Neural crest cell (in vitro differentiated cells): ENCODE data around the gene LAG3. TPM values are rescaled to one million over a fixed set of nuclear protein-coding genes. Genes with fewer than 3 reads are reported as not detected.
A peak's percentile ranks its signal among the peaks of the same experiment; 100 is the strongest.

Experiments used
- DNase-seq: peaks from one replicate; pipeline ENCODE4 v3.0.0; 2021; ENCODE audit warnings: low read depth, mixed read lengths, low spot score
- H3K27ac Mint-ChIP-seq: one replicate; pipeline ENCODE4 v1.8.0; 2021; ENCODE audit warnings: mild to moderate bottlenecking, mixed read lengths; ENCODE audit not compliant: unreplicated experiment
- H3K27me3 Mint-ChIP-seq: 2 replicates; pipeline ENCODE4 v1.8.0; 2021; ENCODE audit warnings: low read depth, mild to moderate bottlenecking, mixed read lengths
- H3K36me3 Mint-ChIP-seq: 2 replicates; pipeline ENCODE4 v1.8.0; 2021; ENCODE audit warnings: low read depth, mild to moderate bottlenecking, mixed read lengths
- H3K4me1 Mint-ChIP-seq: 2 replicates; pipeline ENCODE4 v1.8.0; 2021; ENCODE audit warnings: mixed read lengths
- H3K4me3 Mint-ChIP-seq: one replicate; pipeline ENCODE4 v1.8.0; 2021; ENCODE audit warnings: mild to moderate bottlenecking, mixed read lengths
- H3K9me3 Mint-ChIP-seq: 2 replicates; pipeline ENCODE4 v1.8.0; 2021; ENCODE audit warnings: mixed read lengths
- total RNA-seq: library from RNA; stranded (reverse); gene quantifications from 2 replicates; pipeline ENCODE4 v1.2.1, GENCODE V29; 2021
- TF ChIP-seq, protein P1 (sequence below): fragments of 200-600 bp; sonication (generic); conservative IDR thresholded peaks from 2 replicates; pipeline ENCODE4 v1.5.0; 2021; ENCODE audit warnings: antibody characterized with exemption, mild to moderate bottlenecking

Gene LAG3
- total RNA-seq, 1 donor from 2014 or later, result 4.9 TPM

GRCh38 chr12:6775185-6776174, 3.2 kb downstream of the LAG3 start:
- Mint-ChIP-seq H3K9me3 (no peaks in the 10 kb centered on the region), H3K36me3 (peaks cover 17% of the 10 kb centered on the region), H3K4me1 (peaks cover 42% of the 10 kb centered on the region), H3K4me3 (peak overlapping the region; percentile 77), H3K27me3 (peaks cover 23% of the 10 kb centered on the region), H3K27ac (no peak overlapping the region)
- TF ChIP-seq, protein P1, sequence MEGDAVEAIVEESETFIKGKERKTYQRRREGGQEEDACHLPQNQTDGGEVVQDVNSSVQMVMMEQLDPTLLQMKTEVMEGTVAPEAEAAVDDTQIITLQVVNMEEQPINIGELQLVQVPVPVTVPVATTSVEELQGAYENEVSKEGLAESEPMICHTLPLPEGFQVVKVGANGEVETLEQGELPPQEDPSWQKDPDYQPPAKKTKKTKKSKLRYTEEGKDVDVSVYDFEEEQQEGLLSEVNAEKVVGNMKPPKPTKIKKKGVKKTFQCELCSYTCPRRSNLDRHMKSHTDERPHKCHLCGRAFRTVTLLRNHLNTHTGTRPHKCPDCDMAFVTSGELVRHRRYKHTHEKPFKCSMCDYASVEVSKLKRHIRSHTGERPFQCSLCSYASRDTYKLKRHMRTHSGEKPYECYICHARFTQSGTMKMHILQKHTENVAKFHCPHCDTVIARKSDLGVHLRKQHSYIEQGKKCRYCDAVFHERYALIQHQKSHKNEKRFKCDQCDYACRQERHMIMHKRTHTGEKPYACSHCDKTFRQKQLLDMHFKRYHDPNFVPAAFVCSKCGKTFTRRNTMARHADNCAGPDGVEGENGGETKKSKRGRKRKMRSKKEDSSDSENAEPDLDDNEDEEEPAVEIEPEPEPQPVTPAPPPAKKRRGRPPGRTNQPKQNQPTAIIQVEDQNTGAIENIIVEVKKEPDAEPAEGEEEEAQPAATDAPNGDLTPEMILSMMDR, result no peak
- no peak for DNase-seq

DNA sequence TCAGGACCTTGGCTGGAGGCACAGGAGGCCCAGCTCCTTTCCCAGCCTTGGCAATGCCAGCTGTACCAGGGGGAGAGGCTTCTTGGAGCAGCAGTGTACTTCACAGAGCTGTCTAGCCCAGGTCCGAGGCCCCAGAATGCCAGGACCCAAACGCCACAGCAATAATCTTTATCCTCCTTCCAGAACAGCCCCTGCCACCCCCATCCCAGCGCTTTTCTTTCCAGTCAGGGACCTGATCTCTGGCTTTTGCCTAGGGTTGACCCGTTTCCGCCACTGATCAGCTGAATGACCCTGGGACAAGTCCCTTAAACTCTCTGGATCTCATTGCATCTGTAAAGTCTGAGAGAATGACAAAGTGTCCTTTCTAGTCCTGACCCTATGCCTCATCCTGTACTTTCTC, 5.1 kb downstream of the LAG3 start:
- H3K27me3 Mint-ChIP-seq, result peaks cover 21% of the 10 kb centered on the region
- peaks cover 11% of the 10 kb centered on the region for H3K36me3 Mint-ChIP-seq
- no peak overlapping the region for H3K4me3 Mint-ChIP-seq
- H3K9me3 Mint-ChIP-seq, result no peaks in the 10 kb centered on the region
- H3K27ac Mint-ChIP-seq, result no peak overlapping the region
- TF ChIP-seq, protein P1, result no peak
- no peak for DNase-seq
- H3K4me1 Mint-ChIP-seq, result peaks cover 25% of the 10 kb centered on the region

DNA sequence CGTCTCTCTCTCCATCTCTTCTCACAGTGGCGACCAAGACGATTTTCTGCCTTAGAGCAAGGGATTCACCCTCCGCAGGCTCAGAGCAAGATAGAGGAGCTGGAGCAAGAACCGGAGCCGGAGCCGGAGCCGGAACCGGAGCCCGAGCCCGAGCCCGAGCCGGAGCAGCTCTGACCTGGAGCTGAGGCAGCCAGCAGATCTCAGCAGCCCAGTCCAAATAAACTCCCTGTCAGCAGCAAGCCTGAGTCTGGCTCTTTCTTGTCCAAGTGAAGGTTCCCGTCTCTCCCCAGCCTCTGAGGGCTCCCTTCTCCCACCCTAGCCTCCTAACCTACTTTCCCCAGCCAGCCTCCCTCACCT, 5.9 kb downstream of the LAG3 start:
- H3K9me3 Mint-ChIP-seq, result no peaks in the 10 kb centered on the region
- H3K4me3 Mint-ChIP-seq, result peak overlapping the region; percentile 84
- TF ChIP-seq, protein P1, result no peak
- H3K27me3 Mint-ChIP-seq, result peaks cover 20% of the 10 kb centered on the region
- H3K36me3 Mint-ChIP-seq, result peaks cover 11% of the 10 kb centered on the region
- peaks cover 25% of the 10 kb centered on the region for H3K4me1 Mint-ChIP-seq
- H3K27ac Mint-ChIP-seq, result peak overlapping the region; percentile 82
- DNase-seq, result no peak

DNA sequence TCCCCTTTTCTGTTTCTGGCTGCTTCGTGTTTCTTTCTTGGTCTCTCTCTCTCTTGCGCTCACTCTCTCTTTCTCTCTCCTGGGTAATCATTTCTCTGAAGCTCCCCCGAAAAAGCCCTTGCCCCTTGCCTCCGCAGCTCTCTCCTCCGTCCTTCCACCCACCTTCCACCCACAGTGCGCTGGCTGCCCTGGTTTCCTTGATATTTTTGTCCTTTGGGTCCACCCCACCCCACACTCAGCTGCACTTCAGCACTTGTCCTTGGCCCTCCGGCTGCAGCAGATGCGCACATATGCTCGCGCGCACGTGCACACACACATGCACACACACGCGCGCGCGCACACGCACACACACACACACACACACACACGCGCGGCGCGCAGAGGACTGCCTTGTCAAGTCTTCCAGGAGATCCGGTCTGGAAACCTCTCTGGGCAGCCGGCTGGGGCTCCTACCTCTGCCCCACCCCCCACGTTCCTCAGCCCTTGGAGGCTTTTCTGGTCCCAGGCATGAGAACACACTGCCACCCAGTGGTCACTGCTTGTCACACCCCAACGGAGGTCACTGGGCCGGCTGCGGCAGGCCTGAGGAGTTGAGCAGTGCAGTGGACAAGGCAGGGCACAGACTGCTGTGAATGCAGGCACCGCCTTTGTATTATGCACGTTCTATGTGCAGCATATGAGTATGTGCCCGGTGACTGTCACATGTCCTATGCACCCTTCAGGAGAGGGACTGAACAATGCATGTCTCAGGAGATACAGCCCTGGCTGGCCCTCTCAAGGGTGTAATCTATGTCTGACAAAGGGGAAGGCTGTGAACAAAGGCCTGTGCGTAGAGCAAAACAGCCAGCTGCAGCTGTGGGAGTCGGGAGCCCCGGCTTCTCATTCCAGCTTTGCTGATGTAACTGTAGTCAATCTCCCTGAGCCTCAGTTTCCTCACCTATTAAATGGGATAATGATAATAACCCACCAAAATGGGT, 6.5 kb downstream of the LAG3 start:
- Mint-ChIP-seq H3K27ac (peak overlapping the region; percentile 82), H3K4me1 (peaks cover 25% of the 10 kb centered on the region), H3K9me3 (no peaks in the 10 kb centered on the region), H3K4me3 (peak overlapping the region; percentile 84), H3K36me3 (peaks cover 11% of the 10 kb centered on the region), H3K27me3 (peaks cover 18% of the 10 kb centered on the region)
- DNase-seq, result peak; percentile 99
- TF ChIP-seq, protein P1, result peak; percentile 100

DNA sequence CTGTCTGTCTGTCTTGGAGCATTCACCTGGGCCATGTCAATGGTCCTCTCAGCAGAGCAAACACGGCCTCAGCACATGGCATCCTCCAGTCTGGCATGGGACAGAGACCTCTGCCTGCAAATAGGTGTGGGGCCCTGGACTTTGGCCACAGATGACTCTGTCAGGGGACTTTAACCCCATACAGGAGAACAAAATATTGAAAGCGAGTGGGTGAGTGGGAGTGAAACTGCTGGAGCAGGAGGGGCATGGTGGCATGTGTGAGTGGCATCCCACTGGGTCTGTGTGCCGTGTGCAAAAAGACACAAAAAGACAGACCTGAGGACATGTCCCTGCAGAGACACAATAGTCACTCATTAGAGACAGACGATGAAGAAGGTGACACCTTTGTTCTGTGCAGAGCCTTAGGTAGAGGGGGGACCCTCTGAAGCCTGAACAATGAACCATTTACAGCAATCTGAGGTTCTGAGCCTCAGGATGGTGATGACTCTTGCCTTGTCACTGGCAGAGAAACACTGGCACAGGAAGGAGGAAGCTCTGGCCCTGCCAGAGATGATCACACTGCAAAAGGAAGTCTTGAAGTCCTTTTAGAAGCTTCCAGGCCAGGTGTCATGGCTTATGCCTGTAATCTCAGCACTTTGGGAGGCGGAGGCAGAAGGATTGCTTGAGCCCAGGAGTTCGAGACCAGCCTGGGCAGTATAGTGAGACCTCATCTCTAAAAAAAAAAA, 7.5 kb downstream of the LAG3 start:
- Mint-ChIP-seq H3K36me3 (peaks cover 9% of the 10 kb centered on the region), H3K4me1 (peaks cover 22% of the 10 kb centered on the region), H3K9me3 (no peaks in the 10 kb centered on the region), H3K27ac (peak overlapping the region; percentile 82), H3K27me3 (peaks cover 9% of the 10 kb centered on the region), H3K4me3 (peak overlapping the region; percentile 84)
- TF ChIP-seq, protein P1, result no peak
- DNase-seq, result no peak
